Eye (tissue), 1 donor: ENCODE results near the gene SS18L1.
"Not testable (repeated sequence)": the region's sequence is repeated elsewhere in the genome, so short reads cannot be mapped to it uniquely, and the experiment has no call there.

Experiments
- DNase-seq: peaks from one replicate; pipeline ENCODE4 v3.0.0-alpha.2; 2015

The SS18L1 gene

GRCh38 chr20:62143081-62143956, at the start of gene SS18L1, which contains the start of gene PSMA7:
TSS of gene SS18L1 (plus strand) at chr20:62143769. CDS start at chr20:62143821, 52 bp downstream.
TSS of gene PSMA7 (minus strand) at chr20:62143394. CDS start at chr20:62143303, 91 bp downstream.
- peak; percentile 94 for DNase-seq

GRCh38 chr20:62096421-62097380, 46.9 kb upstream of the SS18L1 start:
- DNase-seq, result no peak

GRCh38 chr20:62097881-62098407, 45.6 kb upstream of the SS18L1 start:
- DNase-seq, result no peak

- no peak for DNase-seq
Observed at GRCh38 chr20:62101078-62101477, 42.5 kb upstream of the SS18L1 start.

- DNase-seq, result no peak
Observed at GRCh38 chr20:62103508-62104233, 39.9 kb upstream of the SS18L1 start.

GRCh38 chr20:62104234-62104789, 39.3 kb upstream of the SS18L1 start:
- DNase-seq, result no peak

GRCh38 chr20:62104791-62105345, 38.7 kb upstream of the SS18L1 start:
- DNase-seq, result no peak

- no peak for DNase-seq
Observed at GRCh38 chr20:62105592-62105991, 38.0 kb upstream of the SS18L1 start.

GRCh38 chr20:62111148-62111547, 32.4 kb upstream of the SS18L1 start:
- no peak for DNase-seq

GRCh38 chr20:62112368-62112767, 31.2 kb upstream of the SS18L1 start:
- no peak for DNase-seq

GRCh38 chr20:62114894-62115293, 28.7 kb upstream of the SS18L1 start:
- no peak for DNase-seq

- not testable (repeated sequence) for DNase-seq
Observed at GRCh38 chr20:62115800-62116407, 27.7 kb upstream of the SS18L1 start.

- DNase-seq, result no peak
Observed at GRCh38 chr20:62116558-62117361, 26.8 kb upstream of the SS18L1 start.

GRCh38 chr20:62117362-62117646, 26.3 kb upstream of the SS18L1 start:
- DNase-seq, result peak; percentile 86

GRCh38 chr20:62117658-62118057, 25.9 kb upstream of the SS18L1 start:
- no peak for DNase-seq

- no peak for DNase-seq
Observed at GRCh38 chr20:62118113-62119043, 25.2 kb upstream of the SS18L1 start.

- DNase-seq, result no peak
Observed at GRCh38 chr20:62119115-62119514, 24.5 kb upstream of the SS18L1 start.

- DNase-seq, result no peak
Observed at GRCh38 chr20:62119591-62120364, 23.8 kb upstream of the SS18L1 start.

- DNase-seq, result no peak
Observed at GRCh38 chr20:62120365-62120762, 23.2 kb upstream of the SS18L1 start.
